HG03469 (cell line): ENCODE results near the gene AHCYL1.

Experiments
- ATAC-seq: cut with Tn5 transposase; IDR thresholded peaks from one replicate; pipeline ENCODE4 v1.9.1; 2021; ENCODE audit warnings: mild to moderate bottlenecking, moderate library complexity, moderate number of reproducible peaks; ENCODE audit not compliant: unreplicated experiment

The AHCYL1 gene

DNA sequence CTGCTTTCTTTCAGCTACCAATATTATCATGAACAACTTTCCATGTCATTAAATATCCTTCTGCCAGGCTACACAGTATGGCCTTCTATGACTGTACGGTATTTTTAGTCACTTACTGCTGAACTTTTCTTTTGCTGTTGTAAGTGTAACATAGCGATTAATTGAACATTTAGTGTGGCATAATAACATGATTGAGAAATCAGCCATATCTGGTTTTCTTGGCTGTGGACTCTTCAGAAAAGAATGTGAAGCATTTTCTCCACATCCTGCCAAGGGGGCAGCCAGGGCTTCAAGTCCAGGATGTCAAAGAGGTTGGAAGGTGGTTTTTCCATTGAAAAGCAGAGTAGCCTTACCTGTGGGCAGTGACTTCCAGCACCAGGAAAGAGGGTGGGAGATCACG lies 8.8 kb upstream of the AHCYL1 start:
- ATAC-seq, result no peak

DNA sequence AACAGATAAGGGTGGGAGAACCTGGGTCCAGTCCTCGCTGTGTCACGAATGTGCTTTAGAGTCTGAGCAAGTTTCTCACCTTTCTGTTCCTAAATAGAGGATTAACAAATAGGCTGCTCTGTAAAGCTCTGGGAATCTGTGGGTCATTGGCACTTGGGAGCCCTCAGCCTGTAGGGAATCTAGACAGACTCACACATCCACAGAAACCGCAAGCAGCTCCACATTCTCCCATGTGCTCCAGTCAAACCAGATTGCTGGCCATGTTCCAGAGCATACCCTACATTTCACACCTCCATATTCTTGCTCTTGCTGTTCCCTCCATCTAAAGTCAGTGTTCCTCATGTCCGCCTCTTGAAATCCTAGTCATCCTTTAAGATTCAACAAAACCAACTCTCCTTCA lies 7.8 kb upstream of the AHCYL1 start:
- ATAC-seq, result no peak

DNA sequence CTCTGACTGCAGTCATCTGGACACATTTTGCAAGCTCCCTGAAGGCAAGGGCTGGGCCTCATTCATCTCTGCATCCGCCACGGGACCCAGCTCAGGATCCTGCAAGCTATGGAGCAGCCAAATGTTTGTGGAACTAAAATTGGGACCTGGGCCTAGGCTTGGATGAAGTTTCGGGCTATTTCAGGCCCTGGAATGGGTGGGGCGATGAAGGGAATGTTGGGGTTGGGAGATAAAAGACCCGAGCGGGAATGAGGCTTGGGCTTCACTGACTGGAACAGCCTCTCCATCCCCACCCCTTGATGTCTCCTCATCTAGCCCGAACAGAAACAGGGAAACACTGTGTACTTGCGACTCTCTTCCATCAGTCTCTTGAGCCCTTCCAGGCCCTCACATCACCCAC lies 7.3 kb upstream of the AHCYL1 start:
- no peak for ATAC-seq

DNA sequence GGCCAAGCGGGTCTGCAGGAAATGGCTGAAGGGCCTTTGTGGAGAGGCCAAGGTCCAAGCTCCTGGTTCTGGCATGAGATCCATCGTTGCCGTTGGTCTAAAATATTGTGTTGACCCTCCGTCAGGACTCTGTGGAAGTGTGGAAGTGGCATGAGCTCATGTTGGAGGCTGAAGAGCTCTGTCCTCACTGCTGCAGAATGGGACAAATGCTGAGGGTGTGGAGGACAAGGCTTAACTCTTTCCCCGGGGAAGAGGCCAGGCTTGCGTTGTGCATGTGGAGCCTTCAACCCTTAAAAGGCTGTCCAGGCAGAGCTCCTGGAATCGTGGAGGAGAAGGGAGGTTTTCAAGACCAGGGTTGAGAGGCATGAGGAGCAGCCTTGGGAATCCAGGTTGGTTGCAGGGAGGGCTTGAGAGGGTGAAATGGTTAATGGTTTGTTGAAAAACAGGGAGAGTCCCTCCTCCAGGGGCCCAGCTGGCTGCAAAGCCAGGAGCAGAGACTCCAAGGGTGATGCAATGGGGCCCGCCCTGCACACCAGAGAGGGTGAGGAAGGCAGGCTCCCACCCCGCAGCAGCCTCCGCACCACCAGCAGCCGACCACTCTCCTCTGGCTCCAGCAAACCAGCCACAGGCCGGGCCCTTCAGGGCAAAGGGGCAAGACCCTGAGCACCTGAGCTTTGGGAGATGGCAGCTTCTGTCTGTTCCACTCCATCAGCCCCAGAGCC lies 6.7 kb upstream of the AHCYL1 start:
- no peak for ATAC-seq

GRCh38 chr1:109978761-109979488 lies 5.6 kb upstream of the AHCYL1 start:
- ATAC-seq, result no peak

- no peak for ATAC-seq
Observed at GRCh38 chr1:109979489-109980091, 5.0 kb upstream of the AHCYL1 start.

DNA sequence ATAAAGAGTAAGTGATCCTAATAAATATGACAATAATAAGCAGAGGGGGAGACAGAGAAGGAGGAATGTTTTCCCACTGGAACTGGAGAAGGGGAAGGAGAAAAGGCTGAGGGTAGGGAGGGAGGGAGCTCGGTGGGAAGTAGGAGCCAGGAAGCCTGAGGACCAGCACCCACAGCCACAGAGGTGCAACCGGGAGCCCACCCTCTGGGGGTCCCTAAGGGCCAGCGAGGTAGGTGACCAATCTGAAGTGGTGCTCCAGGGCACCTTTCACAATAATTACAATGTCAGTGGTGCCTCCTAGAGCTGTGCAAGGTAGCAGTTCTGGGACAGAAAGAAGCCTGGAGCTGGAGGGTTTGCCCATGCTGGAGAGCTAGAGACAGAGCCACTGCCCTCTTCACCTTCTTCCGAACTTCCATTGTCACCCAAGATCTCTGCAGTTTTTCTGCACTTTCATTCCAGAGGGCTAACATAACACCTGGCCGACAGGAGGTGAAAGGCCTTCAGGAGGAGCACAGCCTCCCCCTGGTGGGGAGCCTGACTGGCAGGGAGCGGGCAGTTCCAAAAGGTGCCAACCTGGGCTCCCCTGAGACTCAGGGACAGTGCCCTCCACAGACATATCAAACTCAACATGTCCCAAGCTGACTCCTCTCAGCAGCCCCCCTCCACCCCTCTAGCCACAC lies 4.1 kb upstream of the AHCYL1 start:
- no peak for ATAC-seq

DNA sequence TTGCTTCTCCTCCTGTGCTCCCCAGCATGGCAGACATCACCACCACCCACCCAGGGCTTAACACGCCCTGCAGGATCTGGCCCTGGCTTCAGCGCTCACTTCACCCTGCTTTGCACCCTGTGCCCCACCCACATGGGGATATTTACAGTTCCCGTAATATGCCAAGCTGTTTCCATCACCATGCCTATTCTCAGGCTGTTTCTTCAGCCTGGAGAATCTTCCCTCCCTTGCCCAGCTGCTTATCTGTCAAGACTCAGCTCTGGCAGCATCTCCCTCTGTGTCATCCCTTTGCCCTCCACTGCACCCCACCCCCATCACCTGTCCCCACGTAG lies 3.6 kb upstream of the AHCYL1 start:
- ATAC-seq, result no peak

DNA sequence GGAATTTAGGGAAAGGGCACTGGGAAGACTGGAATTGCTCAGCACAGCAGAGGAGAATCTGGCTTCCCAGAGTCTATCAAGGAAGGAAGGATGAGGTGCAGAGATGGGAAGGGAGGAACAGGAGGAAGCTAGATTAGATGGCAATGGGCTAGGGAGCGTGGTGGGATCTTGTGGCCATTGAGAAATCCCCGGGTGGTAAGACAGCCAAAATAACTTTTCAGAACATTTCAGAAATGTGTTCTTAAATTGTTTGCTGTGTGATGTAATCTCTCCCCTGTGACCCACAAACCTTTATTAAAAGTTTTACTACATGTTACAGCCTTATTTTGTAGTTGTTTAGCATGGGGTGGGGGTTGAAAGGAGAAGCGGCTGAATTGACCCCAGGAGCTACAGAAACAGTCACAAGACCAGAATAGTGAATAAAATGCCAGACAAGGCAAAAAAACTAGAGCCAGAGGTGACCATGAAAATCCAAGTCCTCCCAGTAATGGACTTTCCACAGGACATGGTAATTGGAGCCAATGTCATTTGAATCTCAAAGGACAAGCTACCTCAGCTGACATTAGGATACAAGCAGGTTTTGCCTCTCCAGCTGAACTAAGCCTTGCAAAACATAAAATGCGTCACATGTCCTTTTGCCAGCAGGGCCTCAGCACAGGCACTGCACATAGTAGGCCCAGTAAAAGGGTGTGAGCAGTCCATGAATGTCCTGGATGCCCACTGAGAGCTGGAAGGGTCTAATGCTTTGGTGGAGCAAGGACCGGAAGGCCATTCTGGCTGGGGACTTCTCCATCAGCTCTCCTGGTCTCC lies 980 bp upstream of the AHCYL1 start:
- no peak for ATAC-seq

DNA sequence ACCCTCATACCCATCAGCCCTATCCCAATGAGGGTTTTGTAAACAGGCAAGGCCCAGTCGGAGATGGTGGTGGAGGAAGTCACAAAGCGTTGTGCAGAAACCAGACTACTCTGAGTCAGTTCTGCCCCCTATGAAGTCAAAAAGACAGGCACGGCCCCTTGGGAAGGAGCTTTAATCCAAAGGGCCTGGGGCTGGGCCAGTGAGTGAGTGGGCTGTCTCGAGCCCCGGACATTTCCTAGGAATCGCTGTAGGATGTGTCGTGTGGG lies 442 bp upstream of the AHCYL1 start:
- ATAC-seq, result no peak

DNA sequence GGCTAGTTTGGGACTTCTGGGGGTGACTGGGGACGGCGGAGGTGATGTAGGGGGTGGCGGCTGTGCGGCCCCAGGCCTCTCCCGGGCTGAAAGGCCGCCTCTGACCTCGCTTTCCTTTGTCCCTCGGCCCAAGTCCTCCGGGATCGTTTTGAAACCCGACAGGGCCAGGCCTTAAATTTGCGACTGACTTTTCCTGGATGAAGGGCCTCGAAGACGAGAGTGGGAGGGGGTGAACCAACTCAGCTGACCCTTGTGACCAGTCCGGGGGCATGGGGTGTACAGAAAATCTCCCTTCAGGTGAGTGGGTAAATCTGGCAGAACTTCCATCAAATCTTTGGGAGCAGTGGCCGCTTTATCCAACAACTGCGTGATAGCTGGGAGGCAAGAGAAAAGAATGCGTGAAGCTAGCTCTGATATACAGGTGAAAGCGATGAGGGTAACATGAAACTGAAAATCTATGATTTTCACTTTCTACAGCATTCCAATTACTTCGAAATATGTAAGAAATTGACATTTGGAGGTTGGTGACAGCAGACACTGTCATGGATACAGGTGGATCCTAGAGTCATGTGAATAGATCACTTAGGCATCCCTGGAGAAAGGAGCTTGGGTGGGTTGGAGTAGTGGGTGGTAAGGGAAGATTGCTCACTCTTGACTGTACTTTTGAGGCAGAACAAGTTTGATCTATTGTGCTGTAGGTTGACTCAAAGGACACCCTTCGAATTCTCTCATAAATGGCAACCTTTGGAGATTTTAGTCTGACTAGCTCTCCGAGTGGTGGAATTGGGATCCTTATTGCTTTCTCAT lies 885 bp downstream of the AHCYL1 start:
- no peak for ATAC-seq

GRCh38 chr1:109986054-109986444 lies 1.5 kb downstream of the AHCYL1 start:
- ATAC-seq, result no peak

GRCh38 chr1:109988349-109988914 lies 3.9 kb downstream of the AHCYL1 start:
- no peak for ATAC-seq

GRCh38 chr1:109989506-109990301 lies 5.1 kb downstream of the AHCYL1 start:
- no peak for ATAC-seq

DNA sequence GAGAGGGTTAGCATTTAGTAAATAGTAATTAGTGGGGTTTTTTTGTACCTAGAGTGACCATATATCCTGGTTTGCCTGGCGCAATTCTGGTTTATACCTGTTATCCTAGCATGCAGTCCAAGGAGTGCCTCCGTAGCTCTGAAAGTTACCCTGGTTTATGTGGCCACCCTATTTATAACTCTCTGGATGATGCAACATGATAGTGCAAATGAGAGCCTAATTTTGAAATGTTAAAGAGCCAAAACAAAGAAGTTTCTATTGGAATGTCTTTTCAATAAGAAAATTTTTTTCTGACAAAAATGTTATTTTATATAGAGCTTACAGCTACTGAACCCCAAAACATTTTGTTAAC lies 5.7 kb downstream of the AHCYL1 start:
- no peak for ATAC-seq

- ATAC-seq, result no peak
Observed at GRCh38 chr1:109991400-109991925, 6.9 kb downstream of the AHCYL1 start.

GRCh38 chr1:109993885-109994284 lies 9.3 kb downstream of the AHCYL1 start:
- ATAC-seq, result no peak

DNA sequence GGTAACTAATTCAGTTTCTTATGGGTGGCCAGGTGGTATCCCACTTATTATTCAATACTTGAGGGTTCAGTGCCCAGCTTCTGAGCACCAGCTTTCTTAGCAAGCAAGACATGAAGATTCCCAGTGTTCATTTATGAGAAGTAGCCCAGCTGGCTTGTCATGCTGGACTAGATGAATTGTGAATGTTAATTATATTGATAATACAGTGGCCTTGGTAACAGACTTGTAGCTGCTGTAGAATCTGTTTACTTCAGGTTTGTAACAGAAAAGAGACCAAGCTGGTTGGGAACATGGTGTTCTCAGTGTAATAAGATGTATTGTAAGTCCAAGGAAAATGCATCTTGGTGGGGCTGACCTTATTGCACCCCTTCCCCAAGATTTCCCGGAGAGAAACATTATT lies 10.1 kb downstream of the AHCYL1 start:
- no peak for ATAC-seq

DNA sequence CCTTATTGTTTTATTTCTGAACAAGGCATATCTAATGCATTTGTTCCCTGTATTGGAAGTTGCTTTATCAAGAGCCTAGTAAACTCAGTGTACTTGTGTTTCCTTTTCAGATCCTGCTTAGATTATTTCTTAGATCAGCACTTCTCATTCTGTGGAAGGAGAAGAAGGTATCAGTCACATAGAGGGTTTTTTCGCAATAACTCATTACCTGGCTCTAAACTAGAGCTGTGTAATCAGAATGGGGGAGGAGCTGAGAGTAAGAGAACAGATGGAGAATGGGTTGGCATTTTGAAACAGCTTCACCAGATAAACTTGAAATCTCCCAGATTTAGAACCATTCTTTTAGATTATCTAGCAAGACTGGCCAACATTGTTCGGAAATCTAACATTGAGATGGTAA lies 11.0 kb downstream of the AHCYL1 start:
- ATAC-seq, result no peak
